ENCODE data around the gene PIGU.
"Not testable (repeated sequence)": the region's sequence is repeated elsewhere in the genome, so short reads cannot be mapped to it uniquely, and the experiment has no call there.

The PIGU gene

DNA sequence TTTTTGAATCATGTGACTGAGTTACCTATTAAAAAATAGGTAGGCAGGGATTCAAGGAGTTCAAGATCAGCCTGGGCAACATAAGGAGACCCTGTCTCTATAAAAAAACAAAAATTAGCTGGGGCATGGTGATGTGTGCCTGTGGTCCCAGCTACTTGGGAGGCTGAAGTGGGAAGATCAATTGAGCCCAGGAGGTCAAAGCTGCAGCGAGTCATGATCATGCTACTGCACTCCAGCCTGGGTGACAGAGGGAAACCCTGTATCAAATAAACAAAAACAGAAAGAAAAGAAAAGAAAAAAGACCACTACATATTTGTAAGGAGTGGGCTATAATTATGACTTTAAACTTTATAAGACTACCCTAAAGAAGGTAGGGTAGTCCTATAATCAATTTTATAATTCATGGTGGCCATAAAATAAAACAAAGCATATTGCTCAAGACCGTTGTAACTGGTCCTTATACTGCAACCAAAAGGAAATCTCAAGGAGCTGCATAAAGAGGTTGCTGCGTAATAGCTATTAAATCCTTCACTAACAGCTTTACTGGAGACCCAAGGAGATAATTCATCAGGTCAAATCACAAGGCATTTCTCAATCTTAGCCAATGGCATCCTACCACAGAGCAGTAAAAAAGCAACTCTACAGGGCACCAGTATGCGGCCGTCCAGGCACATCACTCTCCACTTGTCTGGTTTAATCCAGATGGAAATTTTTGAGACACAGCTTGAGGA, 13.5 kb downstream of the PIGU start:
- CTCF ChIA-PET, result interaction anchor here (1.0 kb wide), 1 partner anchor 10 kb away, joined by 3 read pairs; no protein-coding TSS in a partner anchor
- TF ChIP-seq, protein P1, sequence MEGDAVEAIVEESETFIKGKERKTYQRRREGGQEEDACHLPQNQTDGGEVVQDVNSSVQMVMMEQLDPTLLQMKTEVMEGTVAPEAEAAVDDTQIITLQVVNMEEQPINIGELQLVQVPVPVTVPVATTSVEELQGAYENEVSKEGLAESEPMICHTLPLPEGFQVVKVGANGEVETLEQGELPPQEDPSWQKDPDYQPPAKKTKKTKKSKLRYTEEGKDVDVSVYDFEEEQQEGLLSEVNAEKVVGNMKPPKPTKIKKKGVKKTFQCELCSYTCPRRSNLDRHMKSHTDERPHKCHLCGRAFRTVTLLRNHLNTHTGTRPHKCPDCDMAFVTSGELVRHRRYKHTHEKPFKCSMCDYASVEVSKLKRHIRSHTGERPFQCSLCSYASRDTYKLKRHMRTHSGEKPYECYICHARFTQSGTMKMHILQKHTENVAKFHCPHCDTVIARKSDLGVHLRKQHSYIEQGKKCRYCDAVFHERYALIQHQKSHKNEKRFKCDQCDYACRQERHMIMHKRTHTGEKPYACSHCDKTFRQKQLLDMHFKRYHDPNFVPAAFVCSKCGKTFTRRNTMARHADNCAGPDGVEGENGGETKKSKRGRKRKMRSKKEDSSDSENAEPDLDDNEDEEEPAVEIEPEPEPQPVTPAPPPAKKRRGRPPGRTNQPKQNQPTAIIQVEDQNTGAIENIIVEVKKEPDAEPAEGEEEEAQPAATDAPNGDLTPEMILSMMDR (conservative IDR thresholded peaks at IDR 0.05; ENCODE audit: low read depth), result no peak
- no peak overlapping the region for H3K27ac ChIP-seq
- POLR2A ChIA-PET (ENCODE audit: low non-redundant PET), result no interaction called here
- DNase-seq (ENCODE audit: low spot score), result no peak

DNA sequence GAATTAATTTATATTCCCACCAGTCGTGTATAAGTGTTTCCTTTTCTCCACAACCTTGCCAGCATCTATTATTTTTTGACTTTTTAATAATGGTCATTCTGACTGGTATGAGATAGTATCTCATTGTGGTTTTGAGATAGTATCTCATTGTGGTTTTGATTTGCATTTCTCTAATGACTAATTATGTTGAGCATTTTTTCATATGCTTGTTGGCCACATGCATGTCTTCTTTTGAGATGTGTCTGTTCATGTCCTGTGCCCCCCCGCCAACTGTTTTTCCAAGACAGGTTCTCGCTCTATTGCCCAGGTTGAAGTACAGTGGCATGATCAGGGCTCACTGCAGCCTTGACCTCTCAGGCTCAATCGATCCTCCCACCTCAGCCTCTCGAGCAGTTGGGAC, 15.1 kb downstream of the PIGU start:
- H3K27ac ChIP-seq, result peak overlapping the region; percentile 18
- POLR2A ChIA-PET (ENCODE audit: low non-redundant PET); DNase-seq (ENCODE audit: low spot score); CTCF ChIA-PET: not testable (repeated sequence)

DNA sequence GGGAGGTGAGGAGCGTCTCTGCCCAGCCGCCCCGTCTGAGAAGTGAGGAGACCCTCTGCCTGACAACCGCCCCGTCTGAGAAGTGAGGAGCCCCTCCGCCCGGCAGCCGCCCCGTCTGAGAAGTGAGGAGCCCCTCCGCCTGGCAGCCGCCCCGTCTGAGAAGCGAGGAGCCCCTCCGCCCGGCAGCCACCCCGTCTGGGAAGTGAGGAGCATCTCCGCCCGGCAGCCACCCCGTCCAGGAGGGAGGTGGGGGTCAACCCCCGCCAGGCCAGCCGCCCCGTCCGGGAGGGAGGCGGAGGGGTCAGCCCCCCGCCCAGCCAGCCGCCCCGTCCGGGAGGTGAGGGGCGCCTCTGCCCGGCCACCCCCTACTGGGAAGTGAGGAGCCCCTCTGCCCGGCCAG, 18.2 kb downstream of the PIGU start:
- POLR2A ChIA-PET (ENCODE audit: low non-redundant PET); CTCF ChIA-PET; DNase-seq (ENCODE audit: low spot score); H3K27ac ChIP-seq: not testable (repeated sequence)

DNA sequence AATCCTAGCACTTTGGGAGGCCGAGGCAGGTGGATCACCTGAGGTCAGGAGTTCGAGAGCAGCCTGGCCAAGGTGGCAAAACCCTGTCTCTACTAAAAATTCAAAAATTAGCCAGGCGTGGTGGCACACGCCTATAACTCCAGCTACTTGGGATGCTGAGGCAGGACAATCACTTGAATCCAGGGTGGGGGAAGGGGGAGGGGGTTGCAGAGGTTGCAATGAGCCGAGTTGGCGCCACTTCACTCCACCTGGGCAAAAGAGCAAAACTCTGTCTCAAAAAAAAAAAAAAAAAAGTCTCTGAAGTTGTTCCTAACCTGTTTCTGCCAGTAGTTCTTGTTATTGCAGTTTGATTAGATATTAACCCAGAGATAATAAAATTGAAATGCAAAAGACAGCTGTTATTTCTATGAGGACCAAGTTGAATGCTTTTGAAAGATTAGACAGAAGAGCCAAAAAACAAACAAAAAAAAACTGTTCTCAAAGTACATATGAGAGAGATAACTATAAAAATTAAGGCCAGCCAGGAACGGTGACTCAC, 22.6 kb downstream of the PIGU start:
- TF ChIP-seq, protein P1 (conservative IDR thresholded peaks at IDR 0.05; ENCODE audit: low read depth), result no peak
- H3K27ac ChIP-seq, result no peak overlapping the region
- ChIA-PET POLR2A (ENCODE audit: low non-redundant PET) (no interaction called here), CTCF (no interaction called here)
- no peak for DNase-seq (ENCODE audit: low spot score)

DNA sequence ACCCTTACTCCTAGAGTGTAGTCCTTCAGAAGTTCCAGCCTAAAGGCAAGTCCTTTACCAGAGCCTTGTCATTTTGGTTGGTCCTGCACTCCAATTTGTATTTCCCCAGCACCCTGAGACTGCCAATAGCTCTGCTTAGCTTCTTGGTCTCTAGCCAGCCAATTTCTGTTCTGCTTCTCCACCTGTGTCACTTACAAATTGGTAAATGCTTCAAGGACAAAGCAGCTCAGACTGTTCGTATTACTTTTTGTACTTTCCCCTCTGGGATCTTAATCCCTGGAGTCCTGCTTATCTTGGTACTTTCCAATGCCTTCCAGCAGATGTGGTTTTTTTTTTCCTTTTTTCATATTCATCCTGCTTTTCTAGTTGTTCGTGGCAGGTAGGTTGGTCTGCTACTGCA, 25.7 kb downstream of the PIGU start:
- CTCF ChIA-PET, result interaction anchor here (0.6 kb wide), 2 partner anchors 18 to 25 kb away, joined by 3 to 4 read pairs; no protein-coding TSS in a partner anchor
- POLR2A ChIA-PET (ENCODE audit: low non-redundant PET), result interaction anchor here (0.5 to 0.7 kb wide), 5 partner anchors 9 to 556 kb away, joined by 3 to 9 read pairs (median 4); no protein-coding TSS in a partner anchor
- no peak overlapping the region for H3K27ac ChIP-seq
- DNase-seq (ENCODE audit: low spot score), result no peak
- TF ChIP-seq, protein P1 (conservative IDR thresholded peaks at IDR 0.05; ENCODE audit: low read depth), result no peak

DNA sequence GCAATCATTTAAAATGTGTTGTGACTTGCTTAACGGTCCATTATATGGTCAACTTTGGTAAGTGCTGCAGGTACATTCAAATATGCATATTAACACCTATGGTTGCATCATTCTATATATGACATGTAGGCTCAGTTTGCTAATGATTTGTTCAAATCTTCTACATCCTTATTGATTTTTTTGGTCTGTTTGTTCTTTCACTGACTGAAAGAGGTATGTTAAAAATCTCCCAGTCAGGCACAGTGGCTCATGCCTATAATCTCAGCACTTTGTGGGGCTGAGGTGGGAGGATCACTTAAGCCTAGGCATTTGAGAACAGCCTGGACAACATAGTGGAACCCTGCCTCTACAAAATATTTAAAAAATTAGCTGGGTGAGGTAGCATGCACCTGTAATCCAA, 29.2 kb downstream of the PIGU start:
- POLR2A ChIA-PET (ENCODE audit: low non-redundant PET), result no interaction called here
- TF ChIP-seq, protein P1 (conservative IDR thresholded peaks at IDR 0.05; ENCODE audit: low read depth), result no peak
- DNase-seq (ENCODE audit: low spot score), result no peak
- H3K27ac ChIP-seq, result no peak overlapping the region
- CTCF ChIA-PET, result interaction anchor here (1.2 kb wide), 1 partner anchor 69 kb away, joined by 3 read pairs; no protein-coding TSS in a partner anchor

DNA sequence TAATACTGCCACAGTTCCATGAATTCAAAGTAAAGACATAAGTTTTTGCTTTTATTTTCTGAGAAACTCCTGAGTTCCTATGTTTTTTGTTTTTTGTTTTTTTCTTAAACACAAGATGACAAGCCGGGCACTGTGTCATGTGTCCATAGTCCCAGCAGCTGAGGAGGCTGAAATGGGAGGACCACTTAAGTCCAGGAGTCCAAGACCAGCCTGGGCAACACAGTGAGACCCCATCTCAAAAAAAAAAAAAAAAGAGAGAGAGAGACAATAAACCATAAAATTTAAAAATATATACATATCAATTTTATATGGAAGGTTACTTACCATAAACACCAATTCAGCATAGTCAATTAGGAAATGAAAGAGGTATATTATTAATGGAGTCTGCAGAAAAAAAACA, 31.9 kb downstream of the PIGU start:
- TF ChIP-seq, protein P1 (conservative IDR thresholded peaks at IDR 0.05; ENCODE audit: low read depth), result no peak
- CTCF ChIA-PET, result no interaction called here
- no peak for DNase-seq (ENCODE audit: low spot score)
- H3K27ac ChIP-seq, result no peak overlapping the region
- POLR2A ChIA-PET (ENCODE audit: low non-redundant PET), result no interaction called here

All from RWPE1 (cell line).